NCI-H345 (cell line): ENCODE data around the gene USF2.

Source experiments
- DNase-seq: peaks from one replicate; lab custom pipeline; 2025; lab: John Stamatoyannopoulos, UW

Gene USF2

GRCh38 chr19:35241417-35241816, 27.3 kb upstream of the USF2 start:
- DNase-seq = no peak

GRCh38 chr19:35246466-35247092, 22.2 kb upstream of the USF2 start:
- no peak for DNase-seq

- DNase-seq = peak; percentile 99
These were observed 21.0 kb upstream of the USF2 start for GRCh38 chr19:35247526-35248309.

GRCh38 chr19:35248310-35249145, 20.2 kb upstream of the USF2 start, which contains the start of gene LSR:
LSR (plus strand) TSS chr19:35249002; CDS start chr19:35249023, 21 bp downstream.
- DNase-seq = peak; percentile 100

- peak; percentile 55 for DNase-seq
These were observed 19.5 kb upstream of the USF2 start for GRCh38 chr19:35249146-35249847.

GRCh38 chr19:35249848-35250711, 18.7 kb upstream of the USF2 start:
- DNase-seq = no peak

- no peak for DNase-seq
These were observed 17.3 kb upstream of the USF2 start for GRCh38 chr19:35251456-35251855.

- peak; percentile 62 for DNase-seq
These were observed 15.2 kb upstream of the USF2 start for GRCh38 chr19:35253316-35254286.

GRCh38 chr19:35254341-35255297, 14.1 kb upstream of the USF2 start:
- no peak for DNase-seq

- no peak for DNase-seq
These were observed 12.2 kb upstream of the USF2 start for GRCh38 chr19:35256566-35256965.

- no peak for DNase-seq
These were observed 11.7 kb upstream of the USF2 start for GRCh38 chr19:35257113-35257461.

GRCh38 chr19:35260694-35261304, 8.0 kb upstream of the USF2 start:
- no peak for DNase-seq

GRCh38 chr19:35261356-35262100, 7.2 kb upstream of the USF2 start:
- no peak for DNase-seq

- DNase-seq = no peak
These were observed 6.5 kb upstream of the USF2 start for GRCh38 chr19:35262101-35262761.

GRCh38 chr19:35264268-35265125, 4.3 kb upstream of the USF2 start:
- DNase-seq = no peak
